Measurements from ENCODE around the gene PDCD6IP. TPM values are rescaled to one million over a fixed set of nuclear protein-coding genes. Genes with fewer than 3 reads are reported as not detected.
A peak's percentile ranks its signal among the peaks of the same experiment; 100 is the strongest.

PDCD6IP gene
- total and polyA plus RNA-seq, 2 of the 13 experiments (the other 11 are each of a cell fraction or from before 2014, with no cell fraction given): 62.5 to 85.6 TPM

DNA sequence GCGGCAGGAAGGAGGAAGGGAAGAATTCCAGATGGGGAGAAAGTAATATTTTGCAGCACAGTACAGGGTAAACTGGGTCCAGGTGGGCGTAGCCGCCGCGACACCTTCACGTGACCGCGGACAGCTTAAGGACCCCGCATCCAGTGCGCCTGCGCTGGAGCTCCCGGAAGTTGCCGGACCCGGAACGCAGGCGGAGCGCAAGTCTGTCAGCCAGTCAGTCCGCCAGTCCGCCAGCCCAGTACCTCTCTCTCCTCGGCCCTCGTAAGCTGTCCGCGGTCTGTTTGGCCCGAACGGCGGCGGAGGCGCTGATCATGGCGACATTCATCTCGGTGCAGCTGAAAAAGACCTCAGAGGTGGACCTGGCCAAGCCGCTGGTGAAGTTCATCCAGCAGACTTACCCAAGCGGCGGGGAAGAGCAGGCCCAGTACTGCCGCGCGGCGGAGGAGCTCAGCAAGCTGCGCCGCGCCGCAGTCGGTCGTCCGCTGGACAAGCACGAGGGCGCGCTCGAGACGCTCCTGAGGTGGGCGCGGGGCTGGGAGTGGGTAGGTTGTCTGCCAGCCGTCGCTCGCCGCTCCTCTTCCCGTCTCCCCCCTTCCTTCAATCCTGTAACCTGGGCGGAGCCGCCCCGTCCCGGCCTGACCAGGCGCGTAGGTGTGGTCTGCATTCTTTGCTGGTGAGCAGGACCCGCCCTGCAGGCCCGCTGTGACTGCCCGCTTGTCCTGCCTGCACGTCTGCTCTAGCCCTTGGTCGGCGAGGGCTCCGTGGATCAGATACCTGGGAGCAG, at the start of gene PDCD6IP (continued):
- TF ChIP-seq, protein P1, sequence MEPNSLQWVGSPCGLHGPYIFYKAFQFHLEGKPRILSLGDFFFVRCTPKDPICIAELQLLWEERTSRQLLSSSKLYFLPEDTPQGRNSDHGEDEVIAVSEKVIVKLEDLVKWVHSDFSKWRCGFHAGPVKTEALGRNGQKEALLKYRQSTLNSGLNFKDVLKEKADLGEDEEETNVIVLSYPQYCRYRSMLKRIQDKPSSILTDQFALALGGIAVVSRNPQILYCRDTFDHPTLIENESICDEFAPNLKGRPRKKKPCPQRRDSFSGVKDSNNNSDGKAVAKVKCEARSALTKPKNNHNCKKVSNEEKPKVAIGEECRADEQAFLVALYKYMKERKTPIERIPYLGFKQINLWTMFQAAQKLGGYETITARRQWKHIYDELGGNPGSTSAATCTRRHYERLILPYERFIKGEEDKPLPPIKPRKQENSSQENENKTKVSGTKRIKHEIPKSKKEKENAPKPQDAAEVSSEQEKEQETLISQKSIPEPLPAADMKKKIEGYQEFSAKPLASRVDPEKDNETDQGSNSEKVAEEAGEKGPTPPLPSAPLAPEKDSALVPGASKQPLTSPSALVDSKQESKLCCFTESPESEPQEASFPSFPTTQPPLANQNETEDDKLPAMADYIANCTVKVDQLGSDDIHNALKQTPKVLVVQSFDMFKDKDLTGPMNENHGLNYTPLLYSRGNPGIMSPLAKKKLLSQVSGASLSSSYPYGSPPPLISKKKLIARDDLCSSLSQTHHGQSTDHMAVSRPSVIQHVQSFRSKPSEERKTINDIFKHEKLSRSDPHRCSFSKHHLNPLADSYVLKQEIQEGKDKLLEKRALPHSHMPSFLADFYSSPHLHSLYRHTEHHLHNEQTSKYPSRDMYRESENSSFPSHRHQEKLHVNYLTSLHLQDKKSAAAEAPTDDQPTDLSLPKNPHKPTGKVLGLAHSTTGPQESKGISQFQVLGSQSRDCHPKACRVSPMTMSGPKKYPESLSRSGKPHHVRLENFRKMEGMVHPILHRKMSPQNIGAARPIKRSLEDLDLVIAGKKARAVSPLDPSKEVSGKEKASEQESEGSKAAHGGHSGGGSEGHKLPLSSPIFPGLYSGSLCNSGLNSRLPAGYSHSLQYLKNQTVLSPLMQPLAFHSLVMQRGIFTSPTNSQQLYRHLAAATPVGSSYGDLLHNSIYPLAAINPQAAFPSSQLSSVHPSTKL (CRISPR knock-in tag; IDR thresholded peaks at IDR 0.05): peak; percentile 55; the same call in 1 of the 2 replicates
- TF ChIP-seq ATRX (CRISPR knock-in tag; IDR thresholded peaks at IDR 0.05; ENCODE audit: borderline replicate concordance) (no peak), ZNF772 (CRISPR knock-in tag; IDR thresholded peaks at IDR 0.05) (peak; percentile 99), SPEN (CRISPR knock-in tag; IDR thresholded peaks at IDR 0.05; ENCODE audit: low read depth) (peak; percentile 86), ZNF614 (CRISPR knock-in tag; IDR thresholded peaks at IDR 0.05; ENCODE audit: borderline replicate concordance) (peak; percentile 1; the same call in 1 of the 2 replicates), NFKB2 (CRISPR knock-in tag; IDR thresholded peaks at IDR 0.05; ENCODE audit: borderline replicate concordance) (peak; percentile 80; the same call in 1 of the 2 replicates), ZBTB7A (CRISPR knock-in tag; IDR thresholded peaks at IDR 0.05) (peak; percentile 29; the same call in 1 of the 2 replicates), STAG1 (CRISPR knock-in tag; IDR thresholded peaks at IDR 0.05) (no peak), ZNF567 (CRISPR knock-in tag; IDR thresholded peaks at IDR 0.05; ENCODE audit: borderline replicate concordance) (no peak), TOE1 (CRISPR knock-in tag; IDR thresholded peaks at IDR 0.05) (no peak; the same call in 1 of the 2 replicates), CCDC6 (CRISPR knock-in tag; IDR thresholded peaks at IDR 0.05) (peak; percentile 22; the same call in 1 of the 2 replicates), NFE2 (CRISPR knock-in tag; IDR thresholded peaks at IDR 0.05) (no peak), U2AF1 (optimal IDR thresholded peaks at IDR 0.05; ENCODE audit: low read depth, low read length) (peak; percentile 85), ASH2L (IDR thresholded peaks at IDR 0.05; ENCODE audit: insufficient read length, low read depth, low read length) (peak; percentile 98), ZNF44 (CRISPR knock-in tag; IDR thresholded peaks at IDR 0.05) (no peak), SAP130 (CRISPR knock-in tag; IDR thresholded peaks at IDR 0.05; ENCODE audit: low read depth) (peak; percentile 84), SIX4 (CRISPR knock-in tag; IDR thresholded peaks at IDR 0.05) (no peak), CBFB (CRISPR knock-in tag; IDR thresholded peaks at IDR 0.05) (peak; percentile 23; the same call in 1 of the 2 replicates), MEF2D (CRISPR knock-in tag; IDR thresholded peaks at IDR 0.05) (peak; percentile 63)
- TF ChIP-seq, protein P2, sequence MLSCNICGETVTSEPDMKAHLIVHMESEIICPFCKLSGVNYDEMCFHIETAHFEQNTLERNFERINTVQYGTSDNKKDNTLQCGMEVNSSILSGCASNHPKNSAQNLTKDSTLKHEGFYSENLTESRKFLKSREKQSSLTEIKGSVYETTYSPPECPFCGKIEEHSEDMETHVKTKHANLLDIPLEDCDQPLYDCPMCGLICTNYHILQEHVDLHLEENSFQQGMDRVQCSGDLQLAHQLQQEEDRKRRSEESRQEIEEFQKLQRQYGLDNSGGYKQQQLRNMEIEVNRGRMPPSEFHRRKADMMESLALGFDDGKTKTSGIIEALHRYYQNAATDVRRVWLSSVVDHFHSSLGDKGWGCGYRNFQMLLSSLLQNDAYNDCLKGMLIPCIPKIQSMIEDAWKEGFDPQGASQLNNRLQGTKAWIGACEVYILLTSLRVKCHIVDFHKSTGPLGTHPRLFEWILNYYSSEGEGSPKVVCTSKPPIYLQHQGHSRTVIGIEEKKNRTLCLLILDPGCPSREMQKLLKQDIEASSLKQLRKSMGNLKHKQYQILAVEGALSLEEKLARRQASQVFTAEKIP (CRISPR knock-in tag; IDR thresholded peaks at IDR 0.05; ENCODE audit: borderline replicate concordance): no peak
- TF ChIP-seq, protein P3, sequence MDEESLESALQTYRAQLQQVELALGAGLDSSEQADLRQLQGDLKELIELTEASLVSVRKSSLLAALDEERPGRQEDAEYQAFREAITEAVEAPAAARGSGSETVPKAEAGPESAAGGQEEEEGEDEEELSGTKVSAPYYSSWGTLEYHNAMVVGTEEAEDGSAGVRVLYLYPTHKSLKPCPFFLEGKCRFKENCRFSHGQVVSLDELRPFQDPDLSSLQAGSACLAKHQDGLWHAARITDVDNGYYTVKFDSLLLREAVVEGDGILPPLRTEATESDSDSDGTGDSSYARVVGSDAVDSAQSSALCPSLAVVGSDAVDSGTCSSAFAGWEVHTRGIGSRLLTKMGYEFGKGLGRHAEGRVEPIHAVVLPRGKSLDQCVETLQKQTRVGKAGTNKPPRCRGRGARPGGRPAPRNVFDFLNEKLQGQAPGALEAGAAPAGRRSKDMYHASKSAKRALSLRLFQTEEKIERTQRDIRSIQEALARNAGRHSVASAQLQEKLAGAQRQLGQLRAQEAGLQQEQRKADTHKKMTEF (CRISPR knock-in tag; IDR thresholded peaks at IDR 0.05): peak; percentile 89
- TF ChIP-seq, protein P4, sequence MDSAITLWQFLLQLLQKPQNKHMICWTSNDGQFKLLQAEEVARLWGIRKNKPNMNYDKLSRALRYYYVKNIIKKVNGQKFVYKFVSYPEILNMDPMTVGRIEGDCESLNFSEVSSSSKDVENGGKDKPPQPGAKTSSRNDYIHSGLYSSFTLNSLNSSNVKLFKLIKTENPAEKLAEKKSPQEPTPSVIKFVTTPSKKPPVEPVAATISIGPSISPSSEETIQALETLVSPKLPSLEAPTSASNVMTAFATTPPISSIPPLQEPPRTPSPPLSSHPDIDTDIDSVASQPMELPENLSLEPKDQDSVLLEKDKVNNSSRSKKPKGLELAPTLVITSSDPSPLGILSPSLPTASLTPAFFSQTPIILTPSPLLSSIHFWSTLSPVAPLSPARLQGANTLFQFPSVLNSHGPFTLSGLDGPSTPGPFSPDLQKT (CRISPR knock-in tag; IDR thresholded peaks at IDR 0.05; ENCODE audit: borderline replicate concordance): no peak
